HG03066 (cell line): ENCODE data around the gene DSC1.

ENCODE experiments used
- ATAC-seq: cut with Tn5 transposase; IDR thresholded peaks from one replicate; pipeline ENCODE4 v1.9.1; 2021; ENCODE audit warnings: low read depth; ENCODE audit not compliant: unreplicated experiment

The DSC1 gene, protein sequence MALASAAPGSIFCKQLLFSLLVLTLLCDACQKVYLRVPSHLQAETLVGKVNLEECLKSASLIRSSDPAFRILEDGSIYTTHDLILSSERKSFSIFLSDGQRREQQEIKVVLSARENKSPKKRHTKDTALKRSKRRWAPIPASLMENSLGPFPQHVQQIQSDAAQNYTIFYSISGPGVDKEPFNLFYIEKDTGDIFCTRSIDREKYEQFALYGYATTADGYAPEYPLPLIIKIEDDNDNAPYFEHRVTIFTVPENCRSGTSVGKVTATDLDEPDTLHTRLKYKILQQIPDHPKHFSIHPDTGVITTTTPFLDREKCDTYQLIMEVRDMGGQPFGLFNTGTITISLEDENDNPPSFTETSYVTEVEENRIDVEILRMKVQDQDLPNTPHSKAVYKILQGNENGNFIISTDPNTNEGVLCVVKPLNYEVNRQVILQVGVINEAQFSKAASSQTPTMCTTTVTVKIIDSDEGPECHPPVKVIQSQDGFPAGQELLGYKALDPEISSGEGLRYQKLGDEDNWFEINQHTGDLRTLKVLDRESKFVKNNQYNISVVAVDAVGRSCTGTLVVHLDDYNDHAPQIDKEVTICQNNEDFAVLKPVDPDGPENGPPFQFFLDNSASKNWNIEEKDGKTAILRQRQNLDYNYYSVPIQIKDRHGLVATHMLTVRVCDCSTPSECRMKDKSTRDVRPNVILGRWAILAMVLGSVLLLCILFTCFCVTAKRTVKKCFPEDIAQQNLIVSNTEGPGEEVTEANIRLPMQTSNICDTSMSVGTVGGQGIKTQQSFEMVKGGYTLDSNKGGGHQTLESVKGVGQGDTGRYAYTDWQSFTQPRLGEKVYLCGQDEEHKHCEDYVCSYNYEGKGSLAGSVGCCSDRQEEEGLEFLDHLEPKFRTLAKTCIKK

DNA sequence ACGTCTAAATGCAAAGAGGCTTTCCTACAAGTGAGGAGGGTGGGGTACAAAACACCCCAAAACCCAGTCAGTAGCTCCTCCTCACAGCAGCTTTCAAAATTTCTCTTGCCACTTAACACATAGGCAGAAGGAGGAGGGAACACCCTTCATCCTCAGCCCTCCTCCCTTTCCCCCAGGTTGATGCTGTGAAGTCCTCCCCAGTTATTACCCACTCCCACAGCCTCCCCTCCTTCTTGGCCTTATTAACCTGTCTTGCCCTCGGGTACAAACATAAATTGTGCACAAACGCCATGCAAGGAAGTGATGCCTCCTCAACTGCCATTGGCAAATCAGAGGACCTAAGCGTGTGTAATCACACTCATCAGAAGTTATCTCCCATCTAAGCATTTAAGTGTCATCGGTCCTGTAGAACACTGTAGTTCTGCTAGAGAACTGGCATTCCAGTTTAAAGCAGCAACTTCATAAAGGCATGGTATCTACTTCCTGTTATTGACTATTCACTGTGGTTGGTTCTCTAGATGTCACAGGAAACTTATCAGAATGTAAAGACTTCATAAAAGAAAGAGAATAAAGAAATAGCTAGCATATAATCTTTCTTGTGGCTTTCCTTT is at the start of gene DSC1:
Gene DSC1 (minus strand): TSS at position 32 of the 611 bp plus-strand sequence. CDS start 262 bp downstream, outside the sequence.
- no peak for ATAC-seq

DNA sequence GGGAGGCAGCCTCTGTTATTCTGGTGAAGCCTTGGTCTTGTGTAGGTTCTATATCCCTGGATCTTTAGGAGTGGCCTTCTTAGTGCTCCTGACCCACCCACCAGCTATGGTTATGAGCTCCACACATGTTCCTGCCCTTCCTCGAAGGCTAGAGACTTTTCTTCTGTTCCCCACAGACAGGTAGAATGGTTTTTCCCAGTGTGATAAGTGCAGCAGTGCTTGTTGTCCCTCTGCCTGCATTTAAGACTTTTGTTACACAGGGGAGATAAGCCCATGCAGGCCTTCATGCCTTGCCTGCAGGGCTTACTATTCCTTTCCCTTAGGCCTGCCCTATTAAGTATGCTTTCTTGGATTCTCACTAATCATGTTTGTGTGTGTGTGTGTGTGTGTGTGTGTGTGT is 48.4 kb upstream of the DSC1 start:
- ATAC-seq, result no peak

DNA sequence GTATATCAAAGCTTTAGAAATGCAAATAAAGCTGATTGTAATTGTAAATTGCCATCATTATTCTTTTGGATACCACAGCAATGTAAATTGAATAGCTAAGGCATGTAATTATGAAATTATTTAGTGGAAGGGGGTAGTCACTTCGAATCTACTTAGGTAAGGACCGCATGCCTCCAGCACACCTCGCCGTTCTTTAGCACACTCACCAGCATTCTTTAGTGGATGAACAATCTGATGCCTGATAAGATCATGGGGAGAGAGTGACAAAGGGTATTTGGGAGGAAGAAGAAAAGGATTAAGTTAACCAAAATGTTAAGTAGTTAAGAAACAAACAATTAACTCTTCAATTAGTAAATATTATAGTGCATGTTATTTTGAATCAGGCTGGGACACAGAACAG is 46.4 kb upstream of the DSC1 start:
- no peak for ATAC-seq

DNA sequence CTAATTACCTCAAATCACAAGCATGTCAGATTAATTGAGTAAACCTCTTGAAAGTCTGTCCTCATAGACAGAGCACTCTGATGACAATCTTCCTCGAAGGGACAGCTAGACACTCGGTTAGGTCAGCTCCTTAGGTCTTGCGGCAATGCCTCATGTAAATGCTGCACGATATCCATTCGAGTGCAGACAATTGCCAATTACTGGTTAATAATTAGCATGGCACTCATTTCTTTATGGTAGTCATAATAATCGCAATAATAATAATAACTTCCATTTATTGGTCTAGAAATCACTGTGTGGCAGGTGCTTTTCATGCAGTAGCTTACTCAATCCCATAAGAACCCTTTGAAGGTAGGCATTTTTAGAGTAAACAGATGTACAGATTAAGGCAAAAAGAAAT is 44.7 kb upstream of the DSC1 start:
- ATAC-seq, result no peak

DNA sequence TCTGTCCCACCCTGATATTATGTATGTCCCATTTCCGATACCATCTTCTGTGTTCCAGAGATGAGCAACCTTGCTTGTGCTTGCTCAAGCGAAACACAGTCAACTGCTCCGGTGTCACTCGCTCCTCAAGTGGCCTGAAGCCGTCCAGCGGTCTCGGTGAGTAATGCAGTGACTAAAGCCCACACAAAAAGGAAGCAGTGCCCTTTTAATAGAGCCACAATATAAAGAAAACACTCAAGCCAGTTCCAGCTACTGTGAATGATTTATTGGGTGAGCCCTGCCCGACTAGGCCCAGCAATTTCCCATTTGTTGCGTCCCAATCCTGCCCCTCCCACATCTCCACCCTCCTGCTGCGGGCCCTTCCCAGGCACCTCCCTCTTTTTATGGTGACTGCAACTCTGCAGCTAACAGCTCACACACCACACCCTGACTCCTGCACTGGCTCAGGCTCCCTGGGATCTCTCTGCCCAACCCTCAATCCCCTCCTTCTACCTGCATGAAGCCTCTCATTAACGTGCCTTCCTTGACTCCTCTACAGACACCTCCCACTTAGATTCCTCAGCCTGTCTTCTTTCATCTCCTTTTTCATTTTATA is 44.2 kb upstream of the DSC1 start:
- peak; percentile 96 for ATAC-seq

DNA sequence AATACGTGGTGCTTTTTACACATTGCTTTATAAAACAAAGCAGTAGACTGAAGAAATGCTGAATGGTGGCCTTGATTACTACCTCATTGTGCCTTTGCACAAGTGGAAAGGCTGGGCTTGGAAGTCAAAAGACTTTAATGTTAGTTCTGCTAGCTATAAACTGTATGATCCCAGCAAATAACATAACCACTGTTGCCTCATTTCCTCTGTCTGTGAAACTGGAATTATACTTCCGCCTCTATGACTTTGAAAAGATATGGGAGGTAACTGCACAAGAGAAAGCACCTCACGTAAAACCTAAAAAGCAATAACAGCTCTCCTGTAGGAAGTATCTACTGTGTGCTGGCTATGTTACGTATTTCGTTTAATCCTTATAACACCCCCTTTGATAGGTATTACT is 43.4 kb upstream of the DSC1 start:
- no peak for ATAC-seq

DNA sequence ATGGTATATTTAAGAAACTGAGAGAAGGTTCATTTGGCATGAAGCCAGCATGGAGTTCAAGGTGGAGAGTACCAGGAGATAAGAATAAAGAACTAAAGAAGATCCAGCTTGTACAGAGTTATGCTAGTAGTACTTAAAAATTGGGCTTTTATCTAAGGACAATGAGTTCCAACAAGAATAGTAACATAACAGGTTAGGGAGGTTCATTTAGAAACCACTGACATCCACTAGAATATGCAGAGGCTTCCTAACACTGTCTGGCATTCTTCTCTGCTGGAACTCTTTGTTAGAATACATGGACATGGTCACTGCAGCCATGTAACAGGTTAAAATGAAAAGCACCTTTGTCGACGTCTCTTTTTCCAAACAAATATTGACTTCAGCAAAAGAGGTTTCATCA is 42.6 kb upstream of the DSC1 start:
- ATAC-seq, result no peak

DNA sequence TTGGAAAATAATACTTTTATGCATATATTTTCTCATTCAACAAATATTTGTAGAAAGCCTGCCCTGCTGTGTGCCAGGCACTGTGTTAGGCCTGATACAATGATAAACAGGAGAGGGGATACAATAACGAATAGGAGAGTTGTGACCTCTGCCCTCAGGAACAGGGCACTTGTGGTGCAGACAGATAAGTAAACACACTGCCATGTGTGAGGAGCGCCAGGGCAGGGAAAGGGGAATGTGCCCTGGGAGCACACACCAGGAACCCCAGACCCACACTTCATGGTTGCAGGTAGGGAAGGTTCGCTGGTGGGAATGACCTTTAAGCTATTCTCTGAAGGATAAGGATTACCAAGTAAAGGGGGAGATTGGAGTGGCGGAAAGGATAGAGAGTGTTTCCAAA is 42.2 kb upstream of the DSC1 start:
- ATAC-seq, result no peak

DNA sequence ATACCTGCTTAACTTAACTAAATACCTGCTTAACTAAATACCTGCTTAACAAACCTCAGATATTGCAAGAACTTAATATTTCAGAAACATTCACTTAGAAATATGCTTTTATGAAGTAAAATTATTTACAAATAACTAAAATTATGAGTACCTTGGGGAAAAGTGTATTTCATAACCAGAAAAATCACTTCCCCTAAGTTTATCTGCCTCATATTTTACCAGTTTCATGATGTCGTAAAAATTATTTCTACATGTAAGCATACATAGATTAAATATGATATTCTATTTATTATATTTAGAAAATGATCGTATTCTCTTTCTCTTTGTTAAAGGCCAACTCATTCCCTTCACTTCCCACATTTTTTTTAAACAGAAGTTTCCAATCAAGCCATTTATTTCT is 41.5 kb upstream of the DSC1 start:
- no peak for ATAC-seq

DNA sequence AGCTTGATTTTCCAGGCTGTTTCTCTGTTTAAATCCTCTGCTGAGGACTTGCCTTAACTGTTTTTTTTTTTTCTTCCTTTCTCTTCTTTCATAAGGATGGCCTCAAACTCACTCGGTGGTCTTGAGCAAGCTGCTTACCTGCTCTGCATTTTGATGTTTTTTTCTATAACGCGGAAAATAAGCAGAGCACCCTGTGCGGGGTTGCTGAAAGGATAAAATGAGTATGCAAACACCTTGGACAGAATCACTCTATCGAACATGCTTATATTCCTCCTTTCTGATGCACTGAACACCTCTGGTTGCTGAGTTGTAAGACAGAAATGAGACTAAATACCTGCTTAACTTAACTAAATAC is 41.1 kb upstream of the DSC1 start:
- ATAC-seq, result no peak

DNA sequence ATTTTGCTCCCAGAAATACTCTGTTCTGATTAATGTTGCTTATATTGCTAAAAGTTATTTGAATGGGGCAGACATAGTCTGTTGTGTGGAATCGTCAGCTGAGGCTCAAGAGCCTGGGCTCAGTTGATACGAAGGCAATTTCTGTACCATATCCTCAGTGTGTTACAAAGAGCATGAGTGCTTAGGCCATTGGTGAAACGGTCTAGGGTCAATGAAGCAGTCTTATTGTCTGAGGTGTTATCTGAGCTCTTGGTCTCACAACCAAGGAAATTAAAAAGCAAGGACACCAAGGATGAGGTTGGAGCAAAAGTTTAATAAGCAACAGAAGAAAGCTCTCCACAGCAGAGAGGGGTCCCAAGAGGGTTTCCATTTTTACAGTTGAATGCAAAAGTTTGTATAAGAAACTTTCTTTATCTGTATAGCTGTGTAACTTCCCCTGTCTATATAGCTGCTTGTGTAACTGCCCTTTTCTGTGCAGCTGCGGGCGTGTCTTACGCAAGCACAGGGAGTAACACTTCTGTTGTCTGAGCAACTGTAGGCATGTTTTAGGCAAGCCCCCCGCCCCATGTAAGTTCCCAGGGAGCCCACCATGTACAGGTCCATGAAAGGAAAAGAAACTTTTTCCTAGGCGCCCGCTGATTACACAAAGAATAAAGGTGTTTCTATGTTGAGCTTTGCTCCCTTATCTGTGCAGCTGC is 40.6 kb upstream of the DSC1 start:
- ATAC-seq, result no peak

DNA sequence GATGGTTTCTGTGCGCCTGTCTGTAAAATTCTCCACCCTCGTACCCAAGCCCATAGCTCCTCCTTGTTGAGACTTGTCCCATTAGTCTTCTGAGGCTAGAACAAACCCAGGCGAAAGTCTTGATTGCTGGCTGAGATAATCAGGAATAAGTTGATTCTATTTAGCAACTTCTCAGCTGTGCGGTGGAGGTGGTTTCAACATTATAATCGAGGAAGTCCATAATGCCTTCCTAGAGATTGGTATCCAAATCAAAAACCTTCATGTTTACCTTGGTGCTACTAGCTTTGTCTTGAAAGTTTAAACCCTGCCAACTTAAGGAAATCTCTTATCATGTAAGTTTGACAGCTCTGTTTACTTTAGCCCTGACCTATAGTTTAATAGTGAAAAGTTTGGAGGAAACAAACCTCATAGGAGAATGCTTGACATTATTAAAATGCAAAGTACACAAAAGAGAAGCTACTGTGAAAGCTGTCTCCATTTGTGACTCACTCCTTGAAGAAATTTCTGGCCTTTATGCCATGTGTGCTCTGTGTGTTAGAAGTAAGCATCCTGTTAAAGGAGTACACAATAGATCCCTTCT is 36.6 kb upstream of the DSC1 start:
- ATAC-seq, result no peak

DNA sequence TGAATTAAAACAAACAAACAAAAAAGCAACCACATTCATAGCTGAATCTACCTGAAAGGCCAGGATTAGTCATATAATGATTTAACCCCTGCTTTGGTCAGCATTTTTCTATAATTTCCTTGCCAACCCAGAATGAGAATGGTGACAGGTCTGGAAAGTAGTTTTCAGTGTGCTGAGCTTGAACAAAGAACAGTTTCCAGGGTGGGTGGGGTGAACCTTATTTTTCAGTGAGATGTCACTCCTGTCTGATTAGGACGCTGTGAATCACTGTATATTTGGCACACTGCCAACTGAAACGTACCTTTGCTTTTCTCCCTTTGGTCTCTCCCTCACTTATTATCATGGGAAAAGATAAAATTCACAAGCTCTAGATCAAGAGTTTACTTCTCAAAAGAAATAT is 35.0 kb upstream of the DSC1 start:
- no peak for ATAC-seq

DNA sequence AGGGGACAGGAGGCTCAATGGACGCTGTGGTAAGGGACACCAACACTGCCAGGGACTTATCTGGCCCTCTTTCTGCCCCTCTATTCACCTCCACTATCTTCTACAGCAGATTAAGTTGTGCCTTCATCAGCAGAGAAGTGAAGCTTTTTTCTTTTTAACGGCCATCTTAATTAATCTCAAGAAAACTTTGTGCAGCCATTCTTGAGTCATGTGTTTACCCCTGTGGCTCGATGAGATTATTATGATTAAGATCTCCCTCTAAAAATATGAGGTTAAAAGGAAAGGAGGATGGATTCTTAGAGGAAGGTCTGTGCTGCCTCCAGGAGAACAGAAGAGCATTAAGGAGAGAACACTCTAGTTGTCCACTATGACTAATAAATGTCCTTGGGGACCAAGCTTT is 32.4 kb upstream of the DSC1 start:
- no peak for ATAC-seq

DNA sequence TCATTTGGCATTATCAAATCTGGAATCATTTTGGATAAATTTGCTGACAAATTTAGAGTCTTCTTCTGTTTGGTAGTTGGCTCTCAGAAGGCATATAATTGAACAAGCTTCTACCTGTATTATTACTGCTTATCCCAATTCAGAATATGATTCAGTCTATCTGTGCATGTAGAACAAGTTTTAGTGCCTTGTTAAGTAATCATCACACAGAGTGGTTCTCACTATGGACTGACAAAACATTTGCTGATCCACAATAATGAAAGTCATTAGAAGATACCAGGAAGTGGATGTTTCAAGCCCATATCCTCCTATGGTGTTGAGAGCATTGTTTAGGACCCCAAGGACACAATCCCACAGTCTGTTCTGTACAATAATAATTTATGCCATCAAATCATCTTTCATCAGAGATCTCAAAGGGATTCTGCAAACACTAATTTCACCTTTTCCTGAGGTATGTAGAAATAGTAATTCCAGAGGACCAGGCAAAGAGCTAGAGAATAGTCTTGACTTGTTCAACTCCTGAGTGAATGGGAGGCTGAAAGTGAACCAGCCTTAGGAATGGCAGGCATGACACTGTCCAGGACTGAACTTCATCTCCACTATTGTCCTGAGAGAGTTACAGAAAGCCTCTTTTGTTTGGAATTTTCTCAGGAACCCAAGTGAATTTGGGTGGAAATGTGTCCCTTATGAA is 29.6 kb upstream of the DSC1 start:
- no peak for ATAC-seq

DNA sequence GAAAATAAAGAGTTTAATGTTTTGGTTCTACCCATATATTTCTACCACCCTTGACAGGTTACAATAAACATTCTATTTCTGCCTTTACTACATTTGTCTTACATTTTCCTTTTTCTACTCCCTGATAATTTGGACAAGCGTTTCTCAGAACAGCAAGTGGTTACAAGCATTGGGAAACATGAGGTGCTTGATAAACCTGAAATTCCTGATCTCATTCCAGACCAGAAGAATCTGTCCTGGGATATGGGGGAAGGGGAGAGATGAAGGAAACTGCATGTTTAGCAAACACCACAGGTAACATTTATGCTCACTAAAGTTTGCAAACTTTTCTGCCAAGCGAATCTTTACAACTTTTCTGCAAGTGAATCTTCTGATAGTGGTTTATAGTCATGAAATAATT is 28.3 kb upstream of the DSC1 start:
- ATAC-seq, result no peak

DNA sequence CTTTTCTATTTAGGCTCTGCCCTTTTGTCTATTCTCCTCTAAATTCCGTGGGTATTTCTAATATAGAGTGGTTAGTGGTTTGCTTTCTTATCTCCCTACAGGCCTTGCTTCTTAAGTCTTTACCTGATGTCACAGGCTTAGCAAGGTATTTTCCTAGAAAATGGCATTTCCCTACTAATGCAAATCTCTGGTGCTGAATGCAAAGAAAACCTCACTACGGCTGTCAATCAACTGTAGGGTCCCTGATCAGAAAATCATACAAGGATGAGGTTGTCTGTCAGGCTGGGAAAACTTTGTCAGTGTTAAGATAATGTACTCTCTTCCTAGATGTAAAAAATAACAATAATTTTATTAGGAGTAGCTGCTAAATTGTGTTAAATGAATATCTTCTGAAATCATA is 27.1 kb upstream of the DSC1 start:
- no peak for ATAC-seq

DNA sequence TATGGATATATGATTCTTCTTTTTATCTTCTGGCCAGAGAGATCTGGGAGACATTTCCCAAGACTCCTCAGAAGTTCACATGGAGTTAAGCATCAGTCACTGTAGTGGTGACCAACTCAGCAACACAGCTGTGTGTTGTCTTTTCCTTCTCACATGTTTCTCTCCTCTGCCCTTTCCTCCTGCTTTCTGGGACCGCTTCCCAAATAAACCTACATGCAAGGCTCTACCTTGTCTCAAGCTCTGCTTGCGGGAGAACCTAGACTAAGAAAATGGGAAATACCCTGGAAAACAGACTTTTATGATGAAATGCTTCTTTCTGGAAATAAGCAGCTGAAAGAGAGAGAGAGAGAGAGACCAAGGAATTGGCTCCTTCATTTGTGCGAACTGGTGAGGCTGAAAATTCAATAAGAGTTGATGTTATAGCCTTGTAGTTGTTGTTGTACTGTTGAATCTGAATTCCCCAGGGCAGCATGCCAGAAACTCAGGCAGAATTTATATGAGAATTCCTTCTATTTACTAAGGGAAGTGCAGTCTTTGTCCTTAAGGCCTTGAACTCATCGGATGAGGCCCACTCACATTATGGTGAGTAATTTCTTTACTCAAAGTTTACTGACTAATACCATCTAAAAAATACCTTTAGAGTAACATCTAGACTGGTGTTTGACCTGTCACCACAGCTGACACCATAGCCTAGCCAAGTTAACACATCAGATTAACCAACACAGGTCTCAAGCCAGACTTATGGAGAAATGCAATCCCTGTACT is 22.7 kb upstream of the DSC1 start:
- ATAC-seq, result no peak

DNA sequence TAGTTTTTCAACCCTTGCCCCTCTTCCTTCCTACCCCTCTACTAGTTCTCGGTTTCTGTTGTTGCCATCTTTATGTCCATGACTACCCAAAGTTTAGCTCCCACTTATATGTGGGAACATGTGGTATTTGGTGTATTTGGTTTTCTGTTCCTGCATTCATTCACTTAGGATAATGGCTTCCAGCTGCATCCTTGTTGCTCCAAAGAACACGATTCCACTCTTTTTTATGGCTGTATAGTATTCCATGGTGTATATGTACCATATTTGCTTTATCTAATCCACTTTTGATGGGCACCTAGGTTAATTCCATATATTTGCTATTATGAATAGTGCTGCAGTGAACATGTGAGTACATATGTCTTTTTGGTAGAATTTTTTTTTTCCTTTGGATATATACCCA is 20.6 kb upstream of the DSC1 start:
- ATAC-seq, result no peak
